Esophagus squamous epithelium (tissue), 4 donors: ENCODE measurements around the gene JARID2.

Experiments
- CTCF ChIP-seq, 6 experiments: fragments of 450-650 bp in 4 of 6; fragments of 200-600 bp in 2 of 6; sonication (generic) in 2 of 6; IDR thresholded peaks; one replicate each; pipeline ENCODE4 v1.5.1; 2016 to 2019; ENCODE audit warnings: antibody characterized with exemption in 6 of 6, mild to moderate bottlenecking in 4 of 6, moderate library complexity in 4 of 6
- POLR2A ChIP-seq, 4 donors: fragments of 450-650 bp; IDR thresholded peaks; one replicate each; pipeline ENCODE4 v1.6.1; 2017; ENCODE audit warnings: antibody characterized with exemption in 4 of 4, mild to moderate bottlenecking in 4 of 4, moderate library complexity in 3 of 4

- TF ChIP-seq POLR2A (IDR thresholded peaks at IDR 0.05) (no peak), CTCF (IDR thresholded peaks at IDR 0.05) (no peak)
These were observed 234.7 kb downstream of the JARID2 start for GRCh38 chr6:15480525-15480924.
